WTC11 (cell line): ENCODE data around the gene AP3M1. TPM values are rescaled to one million over a fixed set of nuclear protein-coding genes. Genes with fewer than 3 reads are reported as not detected.
"Not testable (repeated sequence)": the region's sequence is repeated elsewhere in the genome, so short reads cannot be mapped to it uniquely, and the experiment has no call there.

Source experiments
- ATAC-seq: fragments of 200-7000 bp; cut with Tn5 transposase; 2 replicates; pipeline ENCODE4 v1.10.0; 2021; ENCODE audit warnings: mild to moderate bottlenecking, moderate library complexity
- CTCF ChIA-PET: fragments of 300-600 bp; sonication (Branson Sonifier 250); formaldehyde crosslinking; loops from one replicate; lab custom pipeline; 2021; ENCODE audit warnings: antibody characterized with exemption; lab: Charles Lee
- POLR2A ChIA-PET: fragments of 350-600 bp; sonication (Branson Sonifier 250); formaldehyde crosslinking; loops from one replicate; lab custom pipeline; 2021; ENCODE audit warnings: antibody characterized with exemption; lab: Charles Lee
- DNase-seq: peaks from one replicate; pipeline ENCODE4 v3.0.0; 2021; ENCODE audit warnings: low spot score
- H3K27ac Mint-ChIP-seq: 2 replicates; pipeline ENCODE4 v1.8.0; 2021; ENCODE audit warnings: mixed read lengths
- H3K27me3 Mint-ChIP-seq: 2 replicates; pipeline ENCODE4 v1.8.0; 2021; ENCODE audit warnings: low read depth, mild to moderate bottlenecking, moderate library complexity, mixed read lengths
- H3K36me3 Mint-ChIP-seq: 2 replicates; pipeline ENCODE4 v1.8.0; 2021; ENCODE audit warnings: mixed read lengths
- H3K4me1 Mint-ChIP-seq: 2 replicates; pipeline ENCODE4 v1.8.0; 2022; ENCODE audit warnings: mixed read lengths
- H3K4me3 Mint-ChIP-seq: 2 replicates; pipeline ENCODE4 v1.8.0; 2021; ENCODE audit warnings: mild to moderate bottlenecking, moderate library complexity, mixed read lengths
- H3K9me3 Mint-ChIP-seq: 2 replicates; pipeline ENCODE4 v1.8.0; 2021; ENCODE audit warnings: mixed read lengths
- ATF2 ChIP-seq: sonication (generic); formaldehyde crosslinking; IDR thresholded peaks from 2 replicates; pipeline ENCODE4 v1.8.1; 2022; ENCODE audit warnings: low read depth, missing genetic modification reagents, borderline replicate concordance
- ATF3 ChIP-seq: sonication (generic); formaldehyde crosslinking; conservative IDR thresholded peaks from 2 replicates; pipeline ENCODE4 v1.8.1; 2022; ENCODE audit warnings: mild to moderate bottlenecking, missing genetic modification reagents
- ETV6 ChIP-seq: sonication (generic); formaldehyde crosslinking; IDR thresholded peaks from 2 replicates; pipeline ENCODE4 v1.8.1; 2022; ENCODE audit warnings: mild to moderate bottlenecking, missing genetic modification reagents
- GRHL2 ChIP-seq: fragments of 250-450 bp; sonication (Bioruptor Pico); IDR thresholded peaks from 2 replicates; pipeline ENCODE4 v1.8.0; 2022; ENCODE audit warnings: mild to moderate bottlenecking, moderate library complexity; ENCODE audit not compliant: insufficient replicate concordance, severe bottlenecking
- JAZF1 ChIP-seq: fragments of 250-450 bp; sonication (Bioruptor Pico); IDR thresholded peaks from 2 replicates; pipeline ENCODE4 v1.9.0; 2021; ENCODE audit warnings: moderate library complexity, mild to moderate bottlenecking, inconsistent platforms
- JUN ChIP-seq: sonication (generic); formaldehyde crosslinking; IDR thresholded peaks from 2 replicates; pipeline ENCODE4 v1.8.0; 2023; ENCODE audit warnings: mild to moderate bottlenecking, missing genetic modification reagents
- KAT7 ChIP-seq: sonication (generic); formaldehyde crosslinking; IDR thresholded peaks from 2 replicates; pipeline ENCODE4 v1.8.1; 2023; ENCODE audit warnings: missing genetic modification reagents, mild to moderate bottlenecking, borderline replicate concordance
- MLX ChIP-seq: sonication (generic); formaldehyde crosslinking; IDR thresholded peaks from 2 replicates; pipeline ENCODE4 v1.8.1; 2023; ENCODE audit warnings: mild to moderate bottlenecking, missing genetic modification reagents, moderate library complexity
- NFE2L1 ChIP-seq: sonication (generic); formaldehyde crosslinking; IDR thresholded peaks from 2 replicates; pipeline ENCODE4 v1.8.1; 2023; ENCODE audit warnings: missing genetic modification reagents
- NR3C1 ChIP-seq: sonication (generic); formaldehyde crosslinking; conservative IDR thresholded peaks from 2 replicates; pipeline ENCODE4 v1.8.1; 2023; ENCODE audit warnings: low read depth, mild to moderate bottlenecking, missing genetic modification reagents
- OVOL2 ChIP-seq: fragments of 250-450 bp; sonication (Bioruptor Pico); IDR thresholded peaks from 2 replicates; pipeline ENCODE4 v1.9.0; 2021; ENCODE audit warnings: mild to moderate bottlenecking, borderline replicate concordance
- RORB ChIP-seq: fragments of 250-450 bp; sonication (Bioruptor Pico); IDR thresholded peaks from 2 replicates; pipeline ENCODE4 v1.9.0; 2021; ENCODE audit warnings: mild to moderate bottlenecking
- TEAD1 ChIP-seq: sonication (generic); formaldehyde crosslinking; IDR thresholded peaks from 2 replicates; pipeline ENCODE4 v1.8.0; 2022; ENCODE audit warnings: mild to moderate bottlenecking, missing genetic modification reagents
- TEAD4 ChIP-seq: sonication (generic); formaldehyde crosslinking; IDR thresholded peaks from 2 replicates; pipeline ENCODE4 v1.8.0; 2022; ENCODE audit warnings: mild to moderate bottlenecking, missing genetic modification reagents
- ZBTB43 ChIP-seq: sonication (generic); formaldehyde crosslinking; IDR thresholded peaks from 2 replicates; pipeline ENCODE4 v1.8.1; 2023; ENCODE audit warnings: mild to moderate bottlenecking, missing genetic modification reagents
- ZMAT4 ChIP-seq: fragments of 250-450 bp; sonication (Bioruptor Pico); IDR thresholded peaks from 2 replicates; pipeline ENCODE4 v1.9.0; 2021; ENCODE audit warnings: mild to moderate bottlenecking
- ZNF121 ChIP-seq: sonication (generic); formaldehyde crosslinking; IDR thresholded peaks from 2 replicates; pipeline ENCODE4 v1.8.0; 2023; ENCODE audit warnings: missing genetic modification reagents
- ZNF138 ChIP-seq: sonication (generic); formaldehyde crosslinking; conservative IDR thresholded peaks from 2 replicates; pipeline ENCODE4 v1.8.1; 2022; ENCODE audit warnings: mild to moderate bottlenecking, moderate library complexity, missing genetic modification reagents
- ZNF219 ChIP-seq: sonication (generic); formaldehyde crosslinking; IDR thresholded peaks from 2 replicates; pipeline ENCODE4 v1.8.0; 2023; ENCODE audit warnings: missing genetic modification reagents, mild to moderate bottlenecking, borderline replicate concordance
- ZNF232 ChIP-seq: sonication (generic); formaldehyde crosslinking; IDR thresholded peaks from 2 replicates; pipeline ENCODE4 v1.8.0; 2022; ENCODE audit warnings: mild to moderate bottlenecking, missing genetic modification reagents
- ZNF396 ChIP-seq: fragments of 250-450 bp; sonication (Bioruptor Pico); IDR thresholded peaks from 2 replicates; pipeline ENCODE4 v1.8.0; 2021; ENCODE audit warnings: mild to moderate bottlenecking, moderate library complexity, borderline replicate concordance
- ZNF512 ChIP-seq: sonication (generic); formaldehyde crosslinking; IDR thresholded peaks from 2 replicates; pipeline ENCODE4 v1.8.1; 2022; ENCODE audit warnings: missing genetic modification reagents, borderline replicate concordance
- ZSCAN18 ChIP-seq: fragments of 250-450 bp; sonication (Bioruptor Pico); IDR thresholded peaks from 2 replicates; pipeline ENCODE4 v2.1.2; 2022; ENCODE audit warnings: mild to moderate bottlenecking, moderate library complexity
- total RNA-seq: library from RNA; stranded (reverse); gene quantifications from 3 replicates; pipeline ENCODE4 v1.2.3, GENCODE V29; 2021

Gene AP3M1
- total RNA-seq, 1 experiment from 2014 or later = 37.3 TPM

GRCh38 chr10:74188617-74189016, 38.0 kb upstream of the AP3M1 start:
- Mint-ChIP-seq H3K27ac (peak overlapping the region; percentile 72; the same call in 1 of the 2 replicates), H3K4me1 (peaks cover 26% of the 10 kb centered on the region)
- not testable (repeated sequence) for H3K36me3 Mint-ChIP-seq, H3K4me3 Mint-ChIP-seq
- peak; percentile 80; the same call in 1 of the 2 replicates for TF ChIP-seq ZNF121 (CRISPR knock-in tag)
- TF ChIP-seq, all 79 proteins: peak for 1; not testable (repeated sequence) for 78
- POLR2A ChIA-PET, ATAC-seq, CTCF ChIA-PET, H3K9me3 Mint-ChIP-seq, DNase-seq, H3K27me3 Mint-ChIP-seq: not testable (repeated sequence)

GRCh38 chr10:74187237-74187636, 36.6 kb upstream of the AP3M1 start:
- Mint-ChIP-seq H3K27me3 (no peaks in the 10 kb centered on the region), H3K9me3 (no peaks in the 10 kb centered on the region), H3K4me3 (no peak overlapping the region), H3K27ac (no peak overlapping the region; the same call in 1 of the 2 replicates), H3K4me1 (peaks cover 19% of the 10 kb centered on the region), H3K36me3 (no peaks in the 10 kb centered on the region)
- DNase-seq (no peak), ATAC-seq (no peak)
- TF ChIP-seq JAZF1 (CRISPR knock-in tag) (no peak), ZSCAN18 (CRISPR knock-in tag) (no peak), ZNF232 (no peak), NFE2L1 (CRISPR knock-in tag) (no peak), TEAD4 (CRISPR knock-in tag) (no peak), ZMAT4 (CRISPR knock-in tag) (no peak), ZNF138 (CRISPR knock-in tag) (no peak), JUN (no peak), ATF3 (CRISPR knock-in tag) (no peak), ETV6 (no peak), ZNF396 (no peak), KAT7 (CRISPR knock-in tag) (no peak), ZNF512 (CRISPR knock-in tag) (no peak), OVOL2 (CRISPR knock-in tag) (no peak), TEAD1 (no peak), ZNF121 (CRISPR knock-in tag) (no peak), ATF2 (CRISPR knock-in tag) (no peak), ZBTB43 (no peak)
- CTCF ChIA-PET = no interaction called here
- POLR2A ChIA-PET = no interaction called here

- Mint-ChIP-seq H3K4me3 (no peak overlapping the region), H3K27me3 (no peaks in the 10 kb centered on the region), H3K4me1 (peaks cover 23% of the 10 kb centered on the region), H3K9me3 (no peaks in the 10 kb centered on the region), H3K36me3 (no peaks in the 10 kb centered on the region), H3K27ac (no peak overlapping the region)
- CTCF ChIA-PET = no interaction called here
- DNase-seq = no peak
- POLR2A ChIA-PET = no interaction called here
- TF ChIP-seq RORB (no peak), ZNF219 (CRISPR knock-in tag) (no peak), NR3C1 (no peak), GRHL2 (no peak), MLX (CRISPR knock-in tag) (no peak)
- ATAC-seq = no peak
These were observed 36.0 kb upstream of the AP3M1 start for GRCh38 chr10:74186678-74187077.
